Suprapubic skin (tissue), 4 donors: ENCODE measurements around the gene DPM2.

Source experiments
- EP300 ChIP-seq: sonication (generic); formaldehyde crosslinking; IDR thresholded peaks from one replicate; pipeline ENCODE4 v1.6.1; 2017; ENCODE audit warnings: antibody characterized with exemption
- POLR2A ChIP-seq, 2 donors: fragments of 450-650 bp; IDR thresholded peaks; one replicate each; pipeline ENCODE4 v1.6.1; 2017; ENCODE audit warnings: antibody characterized with exemption in 2 of 2, mild to moderate bottlenecking in 2 of 2, moderate library complexity in 2 of 2
- POLR2AphosphoS5 ChIP-seq, 3 donors: sonication (generic); formaldehyde crosslinking; IDR thresholded peaks; one replicate each; pipeline ENCODE4 v1.6.1; 2017; ENCODE audit warnings: antibody characterized with exemption in 3 of 3
- TF ChIP-seq, protein P1 (sequence below), 2 donors: fragments of 200-600 bp in 1 of 2; fragments of 450-650 bp in 1 of 2; sonication (generic) in 1 of 2; IDR thresholded peaks; one replicate each; pipeline ENCODE4 v1.5.1; 2016 to 2019; ENCODE audit warnings: antibody characterized with exemption in 2 of 2, mild to moderate bottlenecking in 1 of 2, moderate library complexity in 1 of 2

DNA sequence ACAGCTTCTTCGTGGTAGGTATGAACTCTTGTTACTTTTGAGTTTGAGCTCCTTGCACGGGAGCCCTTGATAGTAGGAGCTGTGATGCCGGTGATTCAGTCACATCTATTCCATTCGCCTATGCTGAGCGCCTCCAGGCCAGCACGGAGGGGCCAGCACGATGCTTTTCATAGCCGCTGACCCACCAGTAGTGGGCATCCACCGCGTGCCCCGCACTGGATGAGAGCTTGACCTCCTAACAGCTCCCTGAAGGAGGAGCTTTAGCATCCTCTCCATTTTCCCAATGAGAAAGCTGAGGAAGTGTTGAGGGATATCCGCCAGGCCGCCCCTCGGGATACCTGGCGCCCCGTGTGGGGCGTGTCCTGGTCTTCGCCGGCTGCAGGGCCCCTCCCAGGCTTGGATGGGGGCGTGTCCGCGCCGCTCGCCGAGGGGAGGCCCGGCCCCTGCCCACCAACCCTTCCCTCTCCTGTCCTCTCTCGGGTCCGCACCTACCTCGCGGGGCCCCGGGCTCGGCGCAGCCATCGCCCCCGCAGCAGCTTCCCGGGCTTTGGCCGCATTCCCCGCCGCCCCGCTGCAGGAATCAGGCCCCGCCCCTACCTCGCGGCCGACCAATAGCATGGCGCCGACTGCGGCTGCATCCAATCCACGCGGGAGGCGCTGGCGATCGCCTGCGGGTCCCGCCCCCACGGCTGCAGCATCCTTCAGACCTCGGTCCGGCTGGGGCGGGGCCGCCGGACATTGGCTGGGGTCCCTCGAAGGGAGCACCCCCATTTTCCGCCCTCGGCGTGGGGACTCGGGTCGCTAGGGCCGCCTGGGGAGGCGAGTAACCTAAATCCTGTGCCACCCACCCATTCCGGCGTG, 7.2 kb downstream of the DPM2 start, which contains the start of gene PIP5KL1:
- TF ChIP-seq, protein P1, sequence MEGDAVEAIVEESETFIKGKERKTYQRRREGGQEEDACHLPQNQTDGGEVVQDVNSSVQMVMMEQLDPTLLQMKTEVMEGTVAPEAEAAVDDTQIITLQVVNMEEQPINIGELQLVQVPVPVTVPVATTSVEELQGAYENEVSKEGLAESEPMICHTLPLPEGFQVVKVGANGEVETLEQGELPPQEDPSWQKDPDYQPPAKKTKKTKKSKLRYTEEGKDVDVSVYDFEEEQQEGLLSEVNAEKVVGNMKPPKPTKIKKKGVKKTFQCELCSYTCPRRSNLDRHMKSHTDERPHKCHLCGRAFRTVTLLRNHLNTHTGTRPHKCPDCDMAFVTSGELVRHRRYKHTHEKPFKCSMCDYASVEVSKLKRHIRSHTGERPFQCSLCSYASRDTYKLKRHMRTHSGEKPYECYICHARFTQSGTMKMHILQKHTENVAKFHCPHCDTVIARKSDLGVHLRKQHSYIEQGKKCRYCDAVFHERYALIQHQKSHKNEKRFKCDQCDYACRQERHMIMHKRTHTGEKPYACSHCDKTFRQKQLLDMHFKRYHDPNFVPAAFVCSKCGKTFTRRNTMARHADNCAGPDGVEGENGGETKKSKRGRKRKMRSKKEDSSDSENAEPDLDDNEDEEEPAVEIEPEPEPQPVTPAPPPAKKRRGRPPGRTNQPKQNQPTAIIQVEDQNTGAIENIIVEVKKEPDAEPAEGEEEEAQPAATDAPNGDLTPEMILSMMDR (IDR thresholded peaks at IDR 0.05) = no peak
- TF ChIP-seq POLR2AphosphoS5 (IDR thresholded peaks at IDR 0.05) (no peak), EP300 (no peak), POLR2A (IDR thresholded peaks at IDR 0.05) (no peak)
